ENCODE measurements around the gene CXCR3.

Gene CXCR3

DNA sequence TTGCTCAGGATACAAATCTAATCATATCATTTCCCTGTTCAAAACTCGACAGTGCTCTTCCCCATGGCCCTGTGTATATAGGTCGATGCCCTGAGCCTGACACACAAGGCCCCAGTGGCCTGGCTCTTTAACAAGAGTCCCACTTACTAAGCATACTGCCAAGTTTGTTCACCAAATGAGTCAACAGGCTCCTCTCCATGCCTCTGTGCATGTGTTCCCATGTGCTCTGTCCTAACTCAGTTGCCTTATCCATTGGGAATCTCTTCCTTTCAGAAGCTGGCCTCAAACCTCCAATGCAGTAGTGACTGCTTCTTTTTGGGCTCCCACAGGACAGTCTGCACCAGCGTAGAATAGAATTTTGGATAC lies 18.9 kb upstream of the CXCR3 start:
- no peak for DNase-seq

DNA sequence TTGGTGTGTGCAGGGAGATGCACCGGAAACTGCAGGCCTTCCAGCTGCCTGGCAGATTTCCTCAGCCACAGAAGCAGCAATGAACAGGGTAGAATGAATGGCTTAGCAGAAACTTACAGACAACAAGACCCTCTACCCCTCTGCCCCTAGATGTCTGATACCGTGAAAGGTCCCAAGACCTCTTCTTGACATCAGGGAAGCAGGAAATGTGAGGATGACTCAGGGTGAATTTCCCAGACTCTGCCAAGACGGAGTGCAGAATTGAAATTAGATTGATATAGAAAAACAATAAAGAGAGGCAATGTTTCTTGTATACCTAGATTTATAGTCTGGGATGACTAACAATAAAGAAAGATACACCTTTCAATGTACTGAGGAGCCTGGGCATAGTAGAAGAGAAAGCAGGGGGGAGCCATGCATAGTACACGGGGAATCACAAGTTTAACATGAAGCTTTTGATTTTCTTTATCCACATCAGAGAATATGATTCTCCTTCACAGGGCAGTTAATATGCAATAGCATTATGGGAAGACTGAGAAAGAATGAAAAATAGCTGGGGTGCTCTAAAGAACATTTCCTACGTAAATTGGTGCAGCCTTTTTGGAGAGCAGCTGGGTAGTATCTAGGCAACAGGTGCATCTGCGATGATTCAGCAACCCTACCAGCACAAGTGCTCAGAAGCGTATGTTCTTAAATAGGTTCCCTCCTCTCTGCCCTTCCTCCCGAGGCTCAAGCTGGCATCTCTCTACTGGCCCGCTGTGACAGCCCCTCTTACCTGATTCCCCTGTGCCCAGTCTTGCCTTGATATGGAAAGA lies 18.3 kb upstream of the CXCR3 start:
- peak in 10 of 56 donors; percentile 1 to 41 (median 5) for DNase-seq

DNA sequence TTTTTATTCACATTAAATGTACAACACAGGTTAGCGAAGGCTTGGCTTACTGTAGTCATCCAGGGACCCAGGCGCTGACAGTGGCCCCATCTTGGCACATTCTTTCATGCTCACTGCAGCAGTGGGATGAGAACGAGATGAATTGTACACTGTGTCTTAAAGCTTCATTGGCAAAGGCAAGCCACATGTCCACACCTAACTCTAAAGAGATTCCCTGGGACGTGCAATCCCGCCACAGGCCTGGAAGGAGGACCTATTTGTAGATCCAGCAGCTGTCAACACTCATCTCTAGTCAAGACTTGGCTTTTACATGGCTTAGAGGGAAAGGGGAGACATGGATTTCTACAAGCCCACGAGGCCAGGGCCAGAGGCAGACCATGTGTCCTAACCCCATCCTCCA lies 16.1 kb upstream of the CXCR3 start:
- DNase-seq, result no peak

DNA sequence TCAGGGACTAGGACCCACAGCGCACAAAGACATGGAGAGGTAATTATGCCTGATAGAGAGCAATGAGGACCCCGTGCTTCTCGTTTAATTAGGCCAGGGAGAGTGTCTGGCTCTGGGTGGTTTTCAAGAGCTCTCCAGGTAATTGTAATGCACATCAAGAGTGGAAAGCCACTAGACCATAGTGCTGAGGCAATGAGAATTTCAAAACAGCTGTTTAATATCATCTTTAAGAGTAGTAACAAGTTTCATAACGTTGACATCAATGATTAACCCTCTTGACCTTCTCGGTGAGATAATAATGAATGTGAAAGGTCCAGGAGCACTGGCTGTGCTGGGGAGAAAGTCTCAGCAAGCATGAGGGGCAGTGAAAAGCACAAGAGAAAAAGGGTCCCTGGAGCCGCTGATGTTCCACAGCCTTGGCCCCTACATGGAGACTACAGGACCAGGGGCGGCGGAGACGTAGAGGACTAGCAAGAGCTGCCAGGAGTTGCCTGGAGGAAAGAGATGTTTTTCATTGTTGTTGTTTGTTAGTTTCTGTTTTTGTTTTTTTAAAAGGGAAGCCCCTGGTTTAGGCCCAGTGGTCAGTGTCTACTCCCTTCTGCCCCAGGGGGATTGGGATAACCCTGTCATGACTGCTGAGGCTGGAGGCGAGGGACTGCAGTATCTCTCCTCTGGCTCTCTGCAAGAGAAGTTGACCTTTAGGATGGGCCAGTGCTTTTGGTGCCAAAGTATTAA lies 14.8 kb upstream of the CXCR3 start:
- no peak for DNase-seq

DNA sequence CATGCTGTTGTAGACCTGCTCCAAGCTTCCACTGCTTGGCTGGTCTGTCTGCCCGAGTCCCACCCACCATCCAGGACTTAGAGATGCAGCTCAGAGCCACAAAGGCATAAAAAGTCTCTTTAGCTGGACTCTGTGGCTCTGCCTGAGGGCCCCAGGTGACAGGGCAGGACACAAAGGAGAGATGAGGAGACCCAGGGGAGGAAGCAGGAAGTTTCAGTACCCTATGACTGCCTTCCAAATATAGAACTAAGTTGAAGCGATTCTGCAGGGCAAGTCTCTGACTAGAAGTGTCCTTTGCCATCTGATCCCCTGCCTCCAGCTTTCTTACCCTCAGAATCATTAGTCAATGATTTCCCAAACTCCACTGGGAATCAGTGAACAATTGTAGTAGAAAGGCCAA lies 11.2 kb upstream of the CXCR3 start:
- DNase-seq, result no peak

DNA sequence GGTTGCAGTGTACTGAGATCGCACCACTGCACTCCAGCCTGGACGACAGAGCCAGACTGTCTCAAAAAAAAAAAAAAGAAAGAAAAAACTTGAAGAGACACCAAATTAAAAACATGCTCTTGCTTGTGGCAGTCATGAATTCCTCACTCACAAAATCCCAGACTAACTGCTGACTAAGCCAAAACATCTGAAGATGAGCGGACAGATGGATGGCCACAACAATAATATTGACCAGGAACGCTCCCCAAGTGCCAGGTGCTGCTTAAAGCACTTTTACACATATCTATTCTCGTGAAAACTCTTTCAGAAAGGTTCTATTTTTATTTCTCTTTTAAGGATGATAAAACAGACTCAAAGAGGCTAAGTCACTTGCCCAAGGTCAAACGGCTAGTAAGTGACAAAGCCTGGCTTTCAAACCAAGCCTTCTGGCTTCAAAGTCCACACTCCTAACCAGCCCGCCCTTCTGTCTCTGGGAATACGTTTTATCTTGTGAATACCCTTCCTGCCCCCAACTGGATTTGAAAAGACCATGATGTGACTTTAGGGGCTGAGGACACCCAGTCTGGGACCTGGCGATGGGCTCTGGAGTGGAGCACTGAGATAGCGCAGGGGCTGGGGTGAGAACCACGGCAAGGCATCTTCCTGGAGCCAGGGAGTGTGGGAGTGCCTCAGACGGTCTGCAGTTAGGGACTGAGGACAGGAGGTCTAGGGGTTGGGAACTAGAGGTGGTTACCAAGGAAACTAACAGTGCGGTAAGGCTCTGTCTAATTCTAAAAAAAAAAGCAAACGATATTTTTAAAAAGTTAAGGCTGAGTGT lies 9.5 kb upstream of the CXCR3 start:
- no peak for DNase-seq

DNA sequence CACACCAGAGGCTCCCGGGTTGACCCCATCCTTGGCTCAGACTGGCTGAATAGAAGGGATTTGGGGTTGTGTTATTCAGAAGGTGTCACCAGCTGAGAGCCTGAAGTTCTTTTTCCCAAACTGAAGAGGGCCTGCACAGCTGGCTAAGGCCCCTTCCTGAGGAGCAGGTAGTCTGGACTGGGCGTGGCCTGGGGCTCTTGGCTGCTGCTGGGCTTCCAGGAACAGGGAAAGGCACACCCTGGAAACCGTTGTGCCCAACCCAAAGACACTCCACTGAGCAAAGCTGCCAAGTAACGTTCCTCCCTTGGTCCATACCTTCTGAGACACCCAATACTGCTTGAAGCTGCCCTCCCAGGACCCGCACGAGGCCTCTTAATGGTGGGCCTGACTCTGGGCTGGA lies 8.3 kb upstream of the CXCR3 start:
- DNase-seq, result no peak

DNA sequence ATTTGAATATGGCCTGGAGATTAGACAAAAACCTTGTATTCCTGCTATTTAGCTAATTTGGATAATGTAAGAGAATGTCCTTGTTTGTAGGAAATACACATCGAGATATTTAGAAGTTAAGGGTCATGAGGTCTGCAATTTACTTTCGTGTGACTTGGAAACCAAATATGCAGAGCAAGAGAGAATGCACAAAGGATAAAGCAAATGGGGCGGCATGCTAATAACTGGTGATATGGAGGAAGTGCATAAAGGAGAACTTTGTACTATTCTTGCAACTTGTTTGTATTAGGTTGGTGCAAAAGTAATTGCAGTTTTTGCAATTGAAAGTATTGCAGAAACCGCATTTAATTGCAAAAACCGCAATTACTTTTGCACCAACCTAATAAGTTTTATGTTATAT lies 7.2 kb upstream of the CXCR3 start:
- DNase-seq, result no peak

DNA sequence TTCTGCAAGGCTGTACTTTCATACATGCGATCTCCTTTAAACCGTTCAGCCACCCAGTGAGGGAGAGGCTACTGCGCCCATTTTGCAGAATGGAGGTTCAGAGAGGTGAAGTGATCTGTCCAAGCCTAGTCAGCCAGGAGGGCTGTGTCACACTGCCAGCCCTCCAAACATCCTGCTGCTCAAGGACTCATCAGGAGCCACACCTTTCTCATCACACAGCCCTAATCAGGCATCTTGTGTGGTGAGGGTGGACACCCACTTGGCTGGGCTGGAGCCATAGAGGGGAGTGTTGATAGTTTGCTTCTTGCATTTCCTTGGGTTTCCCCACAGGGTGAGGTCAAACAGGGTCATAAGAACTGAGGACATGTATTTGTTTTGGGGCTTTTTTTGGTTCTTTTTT lies 5.4 kb upstream of the CXCR3 start:
- DNase-seq, result no peak

DNA sequence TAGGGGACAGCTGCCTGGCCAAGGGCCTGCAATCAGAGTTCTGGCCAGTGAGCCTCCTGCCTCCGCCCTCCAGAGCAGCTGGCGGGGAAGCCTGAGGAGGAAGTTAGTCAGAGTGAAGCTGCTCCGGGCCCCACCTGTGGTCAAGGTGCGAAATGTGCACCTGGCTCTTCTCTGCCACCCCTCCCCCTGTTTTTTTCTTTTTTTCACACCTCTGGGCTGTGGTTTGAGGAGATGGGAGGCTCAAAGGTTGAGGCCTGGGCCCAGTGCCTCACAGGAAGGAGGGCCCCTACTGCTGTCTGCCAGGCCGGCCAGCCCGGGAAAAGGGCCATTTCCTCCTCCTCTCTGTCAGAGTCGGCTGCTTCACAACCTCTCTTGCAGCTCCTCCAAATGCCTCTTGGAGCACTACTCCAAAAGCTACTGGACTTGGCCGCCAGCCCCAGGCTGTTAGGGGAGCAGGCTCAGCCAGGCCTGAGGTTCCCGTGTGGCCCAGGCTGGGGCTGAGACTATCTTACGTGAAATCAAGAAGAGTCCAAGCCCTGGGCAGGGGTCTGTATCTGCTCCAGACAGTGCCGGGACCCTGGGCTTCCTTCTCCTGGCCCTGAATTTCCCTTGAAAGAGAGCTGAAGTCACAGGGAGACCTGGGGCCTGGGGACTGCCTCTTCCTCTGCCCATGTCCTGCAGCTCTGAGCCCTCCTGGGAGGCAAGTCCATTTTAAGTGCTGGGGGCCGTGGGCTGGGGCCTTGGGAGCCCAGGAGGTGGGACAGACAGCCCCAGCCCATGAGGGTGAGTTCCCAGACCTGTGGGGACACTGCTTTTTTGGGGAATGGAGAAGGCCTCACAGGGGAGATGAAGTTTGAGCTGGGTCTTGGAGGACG lies 4.5 kb upstream of the CXCR3 start:
- peak in 45 of 56 donors; percentile 1 to 72 (median 23) for DNase-seq

DNA sequence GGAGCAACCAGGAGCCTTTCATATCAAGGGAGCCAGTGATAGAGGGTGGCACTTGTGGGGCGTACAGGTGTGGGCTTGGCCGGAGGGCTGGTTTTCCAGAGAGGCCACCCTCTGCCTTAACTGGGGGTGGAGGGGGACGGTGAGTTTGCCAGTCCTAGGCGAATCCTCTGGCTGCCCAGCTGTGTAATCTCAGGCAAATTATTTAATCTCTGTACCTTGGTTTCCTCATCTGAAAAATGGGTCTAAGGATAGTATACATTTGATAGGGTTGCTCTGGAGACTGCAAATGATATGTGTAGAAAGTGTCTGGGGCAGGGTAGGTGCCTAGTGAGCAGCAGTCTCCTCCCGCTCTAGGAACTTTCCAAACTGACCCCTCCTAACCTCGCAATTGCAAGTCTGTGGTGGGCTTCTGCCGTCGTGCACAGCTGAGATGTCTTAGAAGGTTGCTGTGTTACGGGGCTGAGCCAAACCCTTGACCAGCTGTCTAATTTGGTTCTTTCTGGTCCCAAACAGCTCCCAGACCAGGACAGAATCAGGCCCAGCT lies 3.8 kb upstream of the CXCR3 start:
- DNase-seq, result no peak

DNA sequence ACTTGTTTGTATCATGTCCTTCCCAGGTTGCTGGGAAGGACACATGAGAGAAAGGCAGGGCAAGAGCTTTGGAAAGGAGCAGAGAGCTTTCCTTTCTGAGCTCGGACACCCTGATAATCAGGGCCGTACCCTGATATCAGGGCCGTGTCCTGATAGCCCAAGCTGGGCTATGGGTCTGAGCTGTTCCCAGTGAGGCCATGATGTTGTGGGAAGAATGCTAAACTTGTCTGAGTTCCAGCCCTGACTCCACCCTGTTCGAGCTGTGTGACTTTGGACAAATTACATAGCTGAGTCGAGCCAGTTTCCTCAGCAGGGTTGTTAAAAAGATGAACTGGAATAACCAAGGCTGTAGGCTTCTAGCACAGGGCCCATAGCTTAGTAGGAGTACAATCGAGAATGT lies 3.3 kb upstream of the CXCR3 start:
- no peak for DNase-seq

DNA sequence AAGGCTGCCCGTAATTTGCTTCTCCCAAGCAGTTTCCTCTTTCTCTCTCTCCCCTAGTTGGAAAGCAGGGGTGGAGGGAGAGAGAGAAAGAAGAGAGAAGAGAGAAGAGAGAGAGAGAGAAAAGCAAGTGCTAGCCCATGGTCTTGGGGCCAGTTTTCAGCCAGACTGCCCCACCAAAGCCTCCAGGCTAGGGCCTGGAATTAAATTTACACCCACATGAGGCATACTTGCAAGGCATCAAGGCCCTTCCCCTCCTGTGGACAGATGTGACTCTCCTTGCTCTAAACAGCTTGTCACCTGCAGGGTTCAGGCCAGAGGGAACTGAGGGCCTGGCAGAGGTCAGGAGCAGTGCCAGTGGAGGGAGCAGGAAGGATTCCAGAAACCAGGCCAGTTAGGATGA lies 1.7 kb upstream of the CXCR3 start:
- no peak for DNase-seq

DNA sequence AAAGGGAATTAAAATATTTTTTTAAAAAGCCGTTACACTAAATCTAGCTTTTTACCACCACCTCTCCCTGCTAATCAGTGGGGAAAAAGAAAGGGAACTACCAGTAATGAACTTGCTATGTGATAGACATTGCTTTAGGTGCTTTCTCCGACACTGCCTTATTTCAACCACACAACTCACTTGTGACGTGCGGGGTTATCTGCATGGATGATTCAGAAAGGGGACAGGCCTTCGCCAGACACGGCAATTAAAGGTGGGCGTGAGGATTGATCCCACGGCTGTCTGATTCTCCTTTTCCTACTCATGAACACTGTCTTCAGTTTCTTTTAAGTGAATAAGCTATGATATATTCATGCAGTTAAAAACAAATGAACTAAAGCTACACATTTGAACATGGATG lies 882 bp upstream of the CXCR3 start:
- DNase-seq, result no peak

DNA sequence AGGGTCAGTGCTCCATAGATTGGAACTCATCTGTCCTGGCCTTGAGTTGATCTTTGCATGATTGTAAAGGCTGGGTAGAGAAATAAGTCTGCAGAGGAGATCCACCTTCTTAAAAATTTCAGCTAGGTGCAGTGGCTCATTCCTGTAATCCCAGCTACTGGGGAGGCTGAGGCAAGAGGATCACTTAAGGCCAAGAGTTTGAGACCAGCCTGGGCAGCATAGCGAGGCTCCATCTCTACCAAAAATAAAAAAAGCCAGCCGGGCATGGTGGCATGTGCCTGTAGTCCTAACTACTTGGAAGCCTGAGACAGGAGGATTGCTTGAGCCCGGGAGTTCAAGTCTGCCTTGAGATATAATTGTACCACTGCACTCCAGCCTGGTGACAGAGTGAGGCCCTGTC lies 476 bp upstream of the CXCR3 start:
- DNase-seq, result no peak

DNA sequence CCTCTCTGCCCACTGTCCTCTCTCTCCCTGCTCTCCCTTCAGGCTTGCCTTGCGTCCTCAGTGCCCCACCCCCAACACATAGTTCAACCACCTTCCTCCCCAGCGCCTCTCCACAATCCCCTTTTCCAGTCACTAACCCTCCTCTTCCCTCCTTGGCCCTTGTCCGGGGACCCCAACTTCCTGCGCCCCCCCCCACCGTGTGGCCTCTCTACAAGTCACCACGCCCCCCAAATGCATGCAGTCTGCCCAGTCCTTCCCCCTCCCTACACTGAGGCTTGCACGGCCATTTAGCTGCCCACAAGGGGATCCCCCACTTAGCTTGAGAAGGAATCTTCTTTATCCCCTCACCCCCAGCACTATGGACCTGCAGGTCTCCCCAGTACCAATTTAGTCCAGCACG lies 569 bp downstream of the CXCR3 start:
- no peak for DNase-seq

DNA sequence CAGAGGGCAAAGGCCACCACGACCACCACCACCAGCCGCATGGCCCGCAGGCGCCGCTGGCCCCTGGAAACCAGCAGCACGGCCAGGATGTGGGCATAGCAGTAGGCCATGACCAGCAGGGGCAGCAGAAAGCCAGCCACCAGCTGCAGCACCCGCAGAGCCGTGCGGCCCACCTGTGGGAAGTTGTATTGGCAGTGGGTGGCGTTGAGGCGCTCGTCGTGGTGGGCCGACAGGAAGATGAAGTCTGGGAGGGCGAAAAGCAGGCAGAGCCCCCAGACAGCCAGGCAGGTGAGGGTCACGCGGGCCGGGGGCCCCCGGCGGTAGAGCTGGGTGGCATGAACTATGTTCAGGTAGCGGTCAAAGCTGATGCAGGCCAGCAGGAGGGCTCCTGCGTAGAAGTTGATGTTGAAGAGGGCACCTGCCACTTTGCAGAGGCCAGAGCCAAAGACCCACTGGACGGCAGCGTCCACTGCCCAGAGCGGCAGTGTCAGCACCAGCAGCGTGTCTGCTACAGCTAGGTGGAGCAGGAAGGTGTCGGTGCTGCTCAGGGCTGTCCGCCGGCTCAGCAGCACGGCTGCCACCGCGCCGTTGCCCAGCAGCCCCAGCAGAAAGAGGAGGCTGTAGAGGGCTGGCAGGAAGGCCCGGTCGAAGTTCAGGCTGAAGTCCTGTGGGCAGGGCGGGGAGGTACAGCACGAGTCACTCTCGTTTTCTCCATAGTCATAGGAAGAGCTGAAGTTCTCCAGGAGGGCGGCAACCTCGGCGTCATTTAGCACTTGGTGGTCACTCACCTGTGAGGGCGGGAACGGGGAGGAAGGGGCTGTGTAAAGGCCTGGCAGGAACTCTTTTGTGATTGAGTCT lies 1.4 kb downstream of the CXCR3 start:
- no peak for DNase-seq

DNA sequence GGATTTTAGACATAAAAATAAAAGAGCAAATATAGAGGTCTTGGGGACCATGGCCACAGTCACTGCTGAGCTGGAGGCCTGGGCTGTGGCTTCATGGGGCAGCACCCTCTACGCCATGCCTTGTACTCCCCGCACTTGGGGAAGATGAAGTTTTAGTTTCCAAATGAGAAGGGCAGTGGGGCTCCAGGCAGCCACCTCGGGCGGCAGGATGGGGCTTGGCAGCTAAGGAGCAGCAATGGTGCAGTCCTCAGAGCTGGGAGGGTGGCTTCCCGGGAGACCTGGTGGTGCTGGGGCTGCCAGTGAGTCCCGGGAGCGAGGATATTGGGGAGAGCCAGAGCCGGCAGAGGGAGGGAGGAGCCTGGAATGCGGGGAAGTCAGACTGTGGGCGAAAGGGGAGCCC lies 2.4 kb downstream of the CXCR3 start:
- DNase-seq, result no peak

DNA sequence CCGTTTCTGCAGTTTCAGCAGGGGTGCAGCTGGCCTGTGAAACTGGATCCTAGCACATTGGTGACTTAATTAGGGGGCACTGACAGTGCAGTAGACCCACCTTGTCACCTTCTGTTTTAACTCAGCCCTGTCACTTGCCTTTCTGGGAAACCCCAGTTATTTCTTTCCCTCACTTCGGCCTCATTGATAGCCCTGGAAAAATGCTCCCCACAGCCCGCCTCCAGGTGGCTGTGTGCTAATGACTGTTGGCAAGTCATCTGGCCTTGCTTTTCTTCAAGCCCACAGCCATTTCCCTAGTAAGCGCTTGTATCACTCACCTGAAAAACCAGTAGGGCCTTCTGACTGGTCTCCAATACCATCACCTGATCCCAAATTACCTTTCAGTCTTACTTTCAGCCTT lies 3.3 kb downstream of the CXCR3 start:
- DNase-seq, result no peak

DNA sequence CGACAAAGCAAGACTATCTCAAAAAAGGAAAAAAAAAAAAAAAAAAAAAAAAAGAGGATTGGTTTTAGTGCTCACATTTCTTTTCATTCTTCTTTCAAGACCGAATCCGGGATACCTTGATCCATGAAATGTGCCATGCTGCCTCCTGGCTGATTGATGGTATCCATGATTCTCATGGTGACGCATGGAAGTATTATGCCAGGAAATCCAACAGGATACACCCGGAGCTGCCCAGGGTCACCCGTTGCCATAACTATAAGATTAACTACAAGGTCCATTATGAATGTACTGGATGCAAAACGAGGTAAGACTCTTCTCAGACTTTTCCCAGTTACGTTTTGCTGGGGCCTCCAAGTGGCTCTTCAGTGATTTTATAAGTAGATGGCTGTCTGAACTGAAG lies 6.1 kb downstream of the CXCR3 start:
- no peak for DNase-seq
